Heart left ventricle (tissue), 16 donors: ENCODE data around the gene FBXW8. TPM values are rescaled to one million over a fixed set of nuclear protein-coding genes. Genes with fewer than 3 reads are reported as not detected.
A peak's percentile ranks its signal among the peaks of the same experiment; 100 is the strongest.

Experiments
- ATAC-seq, 4 donors: fragments of 200-7000 bp; cut with Tn5 transposase; one replicate each; pipeline ENCODE4 v1.9.1; 2020 to 2022; ENCODE audit warnings: moderate library complexity in 4 of 4, mild to moderate bottlenecking in 3 of 4, moderate number of reproducible peaks in 1 of 4
- DNase-seq, 5 donors: peaks; one replicate each; pipeline ENCODE4 v3.0.0-alpha.2; 2020
- H3K27ac ChIP-seq, 12 donors: fragments of 200-600 bp; sonication (generic) in 4 of 12; one replicate each; pipeline versions ENCODE4 v1.5.0 to v1.8.0; 2016 to 2022; ENCODE audit warnings: mild to moderate bottlenecking in 2 of 12
- H3K27me3 ChIP-seq, 9 donors: fragments of 200-600 bp; sonication (generic) in 2 of 9; one replicate each; pipeline versions ENCODE4 v1.5.1 to v1.8.0; 2016 to 2022; ENCODE audit warnings: mild to moderate bottlenecking in 3 of 9
- H3K36me3 ChIP-seq, 9 donors: fragments of 200-600 bp; sonication (generic) in 2 of 9; one replicate each; pipeline versions ENCODE4 v1.5.0 to v1.8.0; 2018 to 2022; ENCODE audit warnings: mild to moderate bottlenecking in 2 of 9
- H3K4me1 ChIP-seq, 12 donors: fragments of 200-600 bp; sonication (generic) in 4 of 12; one replicate each; pipeline versions ENCODE4 v1.5.0 to v1.8.0; 2016 to 2022; ENCODE audit warnings: mild to moderate bottlenecking in 3 of 12
- H3K4me3 ChIP-seq, 12 donors: fragments of 200-600 bp; sonication (generic) in 4 of 12; one replicate each; pipeline versions ENCODE4 v1.5.0 to v1.8.0; 2017 to 2022; ENCODE audit warnings: mild to moderate bottlenecking in 9 of 12, moderate library complexity in 4 of 12
- H3K9me3 ChIP-seq, 12 donors: fragments of 200-600 bp; sonication (generic) in 4 of 12; one replicate each; pipeline versions ENCODE4 v1.5.0 to v1.8.0; 2016 to 2022; ENCODE audit warnings: mild to moderate bottlenecking in 1 of 12
- CTCF ChIP-seq, 12 donors: fragments of 200-600 bp; sonication (generic) in 4 of 12; IDR thresholded peaks; one replicate each; pipeline versions ENCODE4 v1.5.0 to v1.8.0; 2018 to 2022; ENCODE audit warnings: antibody characterized with exemption in 12 of 12, mild to moderate bottlenecking in 5 of 12
- POLR2A ChIP-seq, 2 donors: fragments of 450-650 bp; IDR thresholded peaks; one replicate each; pipeline ENCODE4 v1.6.1; 2017; ENCODE audit warnings: antibody characterized with exemption in 2 of 2, mild to moderate bottlenecking in 2 of 2, moderate library complexity in 2 of 2
- WGBS, 4 donors: extraction: QIAGEN DNeasy Blood & Tissue Kit in 2 of 4; methylation state at CpG; one replicate each; pipeline versions ENCODE4 v1.1.5 to v1.1.7; 2013 to 2018; 5-methylcytosine and 5-hydroxymethylcytosine counted together
- intact Hi-C, 10 donors: fragments of 100-400 bp; cut with DNase I; formaldehyde crosslinking; loops; one replicate each; pipeline versions ENCODE4 v1.11.1 to v1.14.2; 2022
- polyA plus RNA-seq, 2 donors: library from polyadenylated mRNA; stranded (reverse); fragments of 200-250 nt; gene quantifications; one replicate each; pipeline ENCODE4 v1.2.3, GENCODE V29; 2013
- total RNA-seq, 9 donors: library from RNA; depleted of rRNA in 2 of 9; stranded (reverse); fragments of >200 nt in 2 of 9; fragmentation: NEBNext Ultra II Directional in 3 of 9; extraction: Animal tissue kit (Norgen Biotek cat#: 25700) in 3 of 9; gene quantifications; one replicate each; pipeline versions ENCODE4 v1.1.0 to v1.2.4, GENCODE V29; 2016 to 2023
- donor health status: ischemic (EF 13 %, LVEDD 7.1; RV severe dilation, severe dysfunction).
- donor health status: healthy with polysubstance abuse.
- donor health status: DM: no; HTN: yes; CAD: no.
- donor health status: DM: no; HTN: no; CAD: no.
- donor health status: ischemic (EF 25% LVEDD 6.9; RV normal size, moderate dysfunction).
- donor health status: ischemic (EF 25% LVEDD 5.7; RV mildly dilated, moderate dysfunction).
- donor health status: healthy.
- donor health status: DM: yes; HTN: yes; CAD: no.
- donor health status: ischemic (EF 35%, LVEDD 5.7; RV mildly dilated, moderate dysfunction).
- donor health status: nonischemic (EF 11% LVEDD 7.7; RV severe dilation, severe dysfunction).
- donor health status: DM: yes; HTN: yes; CAD: no.
- donor health status: PGD.
- donor health status: ischemic (EF 29% LVEDD 5.4; RV normal size, mild dysfunction).
- donor health status: nonischemic (EF 23%, LVEDD 6.1; RV moderate dilation, normal function).

Gene FBXW8
- total and polyA plus RNA-seq, 11 donors = 2.4 to 9.7 (median 7.0) TPM

GRCh38 chr12:117076410-117077372, 165.9 kb downstream of the FBXW8 start:
- no peak overlapping the region for H3K4me3 ChIP-seq
- no peaks in the 10 kb centered on the region for H3K9me3 ChIP-seq
- no peaks in the 10 kb centered on the region for H3K27me3 ChIP-seq
- H3K36me3 ChIP-seq = peaks cover 0 to 5% (median 0%) of the 10 kb centered on the region in 9 donors
- TF ChIP-seq CTCF (IDR thresholded peaks at IDR 0.05) (no peak), POLR2A (IDR thresholded peaks at IDR 0.05) (no peak)
- ATAC-seq (peak in 2 of 4 donors; percentile 21 to 25), DNase-seq (peak in 1 of 5 donors; percentile 24)
- intact Hi-C loops = no loop called here
- peaks cover 0 to 35% (median 10%) of the 10 kb centered on the region in 12 donors for H3K4me1 ChIP-seq
- peak overlapping the region in 5 of 12 donors; percentile 13 to 57 (median 31) for H3K27ac ChIP-seq
- 66 to 73% (median 69%) methylated on average over 24 of the region's 24 CpGs for WGBS, 4 donors

GRCh38 chr12:117079487-117079886, 168.7 kb downstream of the FBXW8 start:
- DNase-seq (no peak), ATAC-seq (no peak)
- Histone ChIP-seq H3K27me3 (no peaks in the 10 kb centered on the region), H3K27ac (peak overlapping the region in 1 of 12 donors; percentile 11), H3K4me3 (no peak overlapping the region), H3K36me3 (no peaks in the 10 kb centered on the region), H3K4me1 (peaks cover 0 to 38% (median 10%) of the 10 kb centered on the region in 12 donors), H3K9me3 (no peaks in the 10 kb centered on the region)
- TF ChIP-seq CTCF (IDR thresholded peaks at IDR 0.05) = no peak
- no peak for TF ChIP-seq POLR2A (IDR thresholded peaks at IDR 0.05)
- intact Hi-C loops = no loop called here
- WGBS, 4 donors = 92 to 99% (median 96%) methylated on average over 4 of the region's 4 CpGs

- H3K9me3 ChIP-seq = no peaks in the 10 kb centered on the region
- no peak overlapping the region for H3K4me3 ChIP-seq
- TF ChIP-seq CTCF (IDR thresholded peaks at IDR 0.05) (no peak), POLR2A (IDR thresholded peaks at IDR 0.05) (no peak)
- H3K27ac ChIP-seq = peak overlapping the region in 3 of 12 donors; percentile 10 to 46 (median 30)
- 43 to 53% (median 48%) methylated on average over 6 of the region's 6 CpGs for WGBS, 4 donors
- intact Hi-C loops = no loop called here
- H3K27me3 ChIP-seq = no peaks in the 10 kb centered on the region
- no peaks in the 10 kb centered on the region for H3K36me3 ChIP-seq
- no peak for DNase-seq
- no peak for ATAC-seq
- peaks cover 0 to 49% (median 12%) of the 10 kb centered on the region in 12 donors for H3K4me1 ChIP-seq
Measured at GRCh38 chr12:117080661-117081144, 170.0 kb downstream of the FBXW8 start.

Other genes with a start within 250 kb of the FBXW8 start
- 10 to 100 TPM in 6 of 9 donors, 1 to 10 TPM in 3; 8.2 to 24.4 (median 14.6) TPM for gene SPRING1, start 172.9 kb upstream of the FBXW8 start, total RNA-seq
- 10 to 100 TPM in 1 of 2 donors, 1 to 10 TPM in 1; 9.2 to 14.0 TPM for gene SPRING1, start 172.9 kb upstream of the FBXW8 start, polyA plus RNA-seq
- 1 to 10 TPM in 6 of 9 donors, under 1 TPM in 3; 0.58 to 2.4 (median 1.7) TPM for gene RNFT2, start 172.6 kb upstream of the FBXW8 start, total RNA-seq
- under 1 TPM; 0.68 to 0.72 TPM for gene RNFT2, start 172.6 kb upstream of the FBXW8 start, polyA plus RNA-seq
- 1 to 10 TPM in 1 of 9 donors, under 1 TPM in 6, not detected in 2; 0.12 to 1.3 (median 0.19) TPM for gene HRK, start 29.5 kb upstream of the FBXW8 start, total RNA-seq
- gene HRK, start 29.5 kb upstream of the FBXW8 start, polyA plus RNA-seq = under 1 TPM; 0.03 to 0.19 TPM
- gene TESC, start 188.5 kb downstream of the FBXW8 start, total RNA-seq = 10 to 100 TPM; 25.2 to 94.1 (median 72.2) TPM
- 10 to 100 TPM; 40.5 to 88.8 TPM for gene TESC, start 188.5 kb downstream of the FBXW8 start, polyA plus RNA-seq